Muscle layer of duodenum (tissue), 2 donors: Measurements from ENCODE around the gene EGLN1.

ENCODE experiments used
- H3K27ac ChIP-seq: one replicate; pipeline ENCODE4 v1.7.0; 2013; ENCODE audit warnings: mild to moderate bottlenecking, low read length
- H3K27me3 ChIP-seq: one replicate; pipeline ENCODE4 v1.7.0; 2013; ENCODE audit warnings: low read depth, mild to moderate bottlenecking, control low read depth, low read length
- H3K36me3 ChIP-seq, 2 donors: one replicate each; pipeline ENCODE4 v1.7.0; 2013; ENCODE audit warnings: low read length in 2 of 2, control low read depth in 1 of 2, mild to moderate bottlenecking in 1 of 2; ENCODE audit not compliant: insufficient read depth in 2 of 2, control insufficient read depth in 1 of 2
- H3K4me1 ChIP-seq, 2 donors: one replicate each; pipeline ENCODE4 v1.7.0; 2013; ENCODE audit warnings: low read length in 2 of 2, mild to moderate bottlenecking in 2 of 2, control low read depth in 1 of 2, moderate library complexity in 1 of 2; ENCODE audit not compliant: insufficient read depth in 2 of 2, control insufficient read depth in 1 of 2
- H3K4me3 ChIP-seq, 2 donors: one replicate each; pipeline ENCODE4 v1.7.0; 2013; ENCODE audit warnings: low read length in 2 of 2, low read depth in 1 of 2, mild to moderate bottlenecking in 1 of 2
- H3K9me3 ChIP-seq, 2 donors: one replicate each; pipeline ENCODE4 v1.7.0; 2013; ENCODE audit warnings: low read length in 2 of 2, control low read depth in 1 of 2, mild to moderate bottlenecking in 1 of 2; ENCODE audit not compliant: control insufficient read depth in 1 of 2
- donor health status: healthy.

Gene EGLN1

DNA sequence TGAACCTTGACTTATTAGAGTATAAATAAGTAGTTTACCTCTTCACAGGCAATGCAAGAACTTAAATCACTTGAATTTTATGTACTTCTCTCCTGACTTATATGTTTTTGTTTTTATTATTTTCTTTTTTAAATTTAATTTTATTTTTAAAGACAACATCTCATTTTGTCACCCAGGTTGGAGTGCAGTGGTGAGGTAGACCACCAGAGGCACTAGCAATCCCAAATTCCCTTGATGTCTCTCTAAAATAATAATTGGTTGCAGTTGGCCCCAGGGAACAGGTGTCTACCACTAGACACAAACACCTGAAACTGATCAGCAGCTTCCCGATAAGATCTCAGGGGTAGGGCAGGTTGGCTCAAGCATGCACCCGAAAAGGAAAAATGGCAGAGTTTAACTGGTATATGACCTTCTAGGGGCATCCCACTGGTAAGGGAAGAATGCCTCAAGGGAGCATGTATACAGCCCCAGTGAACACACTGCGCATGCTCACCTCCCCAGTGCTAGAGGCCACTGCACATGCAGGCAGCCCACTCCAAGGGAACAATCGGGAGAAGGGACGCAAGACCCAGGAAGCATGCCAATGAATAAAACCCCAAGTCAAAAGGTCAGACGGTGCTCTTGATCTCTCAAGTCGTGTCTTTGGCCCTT lies 99.1 kb downstream of the EGLN1 start:
- Histone ChIP-seq H3K36me3 (no peaks in the 10 kb centered on the region), H3K9me3 (no peaks in the 10 kb centered on the region), H3K4me3 (no peak overlapping the region), H3K27ac (no peak overlapping the region), H3K27me3 (no peaks in the 10 kb centered on the region), H3K4me1 (no peaks in the 10 kb centered on the region)

DNA sequence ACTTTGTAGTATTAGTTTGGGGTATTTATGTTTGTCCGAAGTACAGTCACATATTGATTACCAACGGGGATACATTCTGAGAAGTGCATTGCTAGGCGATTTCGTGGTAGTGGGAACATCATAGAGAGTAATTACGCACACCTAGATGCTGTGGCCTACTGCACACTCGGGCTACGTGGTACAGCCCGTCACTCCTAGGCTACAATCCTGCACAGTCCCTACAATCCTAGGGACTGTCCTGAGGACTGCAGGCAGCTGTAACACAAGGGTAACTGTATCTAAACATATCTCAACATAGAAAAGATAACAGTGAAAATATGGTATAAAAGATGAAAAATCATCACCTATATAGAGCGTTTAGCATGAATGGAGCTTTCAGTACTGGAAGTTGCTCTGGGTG lies 103.0 kb downstream of the EGLN1 start:
- no peak overlapping the region for H3K27ac ChIP-seq
- H3K36me3 ChIP-seq = no peaks in the 10 kb centered on the region
- no peaks in the 10 kb centered on the region for H3K4me1 ChIP-seq
- H3K4me3 ChIP-seq = no peak overlapping the region
- H3K9me3 ChIP-seq = no peaks in the 10 kb centered on the region
- no peaks in the 10 kb centered on the region for H3K27me3 ChIP-seq

DNA sequence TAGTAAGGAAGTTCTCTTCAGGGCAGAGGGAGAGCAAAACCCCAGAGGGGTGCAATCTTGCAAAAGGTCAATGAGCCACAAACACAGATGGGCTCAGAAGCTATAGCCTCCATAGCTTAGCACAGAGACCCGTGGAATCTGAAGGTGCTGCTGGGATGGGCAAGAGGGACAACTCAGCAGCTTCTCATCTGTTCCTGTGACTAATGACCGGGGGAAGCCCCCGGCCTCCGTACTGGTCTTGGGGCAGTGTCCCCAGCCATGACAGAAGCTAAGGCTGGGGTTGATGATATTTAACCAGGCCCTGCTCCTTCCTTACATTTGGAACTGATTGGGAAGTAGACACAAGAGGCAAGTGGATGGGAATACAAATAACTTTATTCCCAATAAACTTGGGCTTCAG lies 103.5 kb downstream of the EGLN1 start:
- no peak overlapping the region for H3K27ac ChIP-seq
- H3K4me3 ChIP-seq = no peak overlapping the region
- H3K9me3 ChIP-seq = no peaks in the 10 kb centered on the region
- no peaks in the 10 kb centered on the region for H3K4me1 ChIP-seq
- H3K36me3 ChIP-seq = no peaks in the 10 kb centered on the region
- no peaks in the 10 kb centered on the region for H3K27me3 ChIP-seq

DNA sequence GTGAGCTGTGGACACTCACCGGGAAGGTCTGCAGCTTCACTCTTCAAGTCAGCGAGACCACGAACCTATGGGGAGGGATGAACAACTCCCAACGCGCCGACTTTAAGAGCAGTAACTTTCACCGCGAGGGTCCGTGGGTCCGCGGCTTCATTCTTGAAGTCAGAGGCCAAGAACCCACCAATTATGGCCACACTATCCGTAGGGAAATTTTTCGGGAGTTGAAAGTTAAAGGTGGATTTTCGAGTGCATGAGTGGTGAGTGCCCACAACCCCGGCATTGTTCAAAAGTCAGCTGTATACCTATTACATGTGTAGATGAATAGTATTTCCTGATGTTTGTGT lies 104.1 kb downstream of the EGLN1 start:
- Histone ChIP-seq H3K9me3 (no peaks in the 10 kb centered on the region), H3K4me3 (no peak overlapping the region), H3K4me1 (no peaks in the 10 kb centered on the region), H3K27me3 (no peaks in the 10 kb centered on the region), H3K36me3 (no peaks in the 10 kb centered on the region), H3K27ac (no peak overlapping the region)

DNA sequence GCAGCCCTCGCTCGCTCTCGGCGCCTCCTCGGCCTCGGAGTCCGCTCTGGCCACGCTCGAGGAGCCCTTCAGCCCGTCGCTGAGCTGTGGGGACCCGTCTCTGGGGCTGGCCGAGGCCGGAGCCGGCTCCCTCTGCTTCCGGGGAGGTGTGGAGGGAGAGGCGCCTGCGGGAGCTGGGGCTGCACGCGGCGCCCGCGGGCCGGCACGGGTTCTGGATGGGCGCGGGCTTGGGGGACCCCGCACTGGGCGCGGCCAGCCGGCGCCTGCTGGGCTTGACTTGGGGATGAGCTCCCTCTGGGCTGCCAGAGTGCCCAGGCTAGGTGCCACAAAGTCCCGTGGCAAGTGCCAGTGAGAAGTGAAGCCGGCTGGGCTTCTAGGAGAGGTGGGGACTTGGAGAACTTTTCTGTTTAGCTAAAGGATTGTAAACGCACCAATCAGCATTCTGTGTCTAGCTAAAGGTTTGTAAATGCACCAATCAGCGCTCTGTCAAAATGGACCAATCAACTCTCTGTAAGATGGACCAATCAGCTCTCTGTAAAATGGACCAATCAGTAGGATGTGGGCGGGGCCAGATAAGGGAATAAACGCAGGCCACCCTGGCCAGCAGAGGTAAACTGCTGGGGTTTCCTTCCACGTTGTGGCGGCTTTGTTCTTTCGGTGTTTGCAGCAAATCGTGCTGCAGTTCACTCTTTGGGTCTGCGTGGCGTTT lies 104.6 kb downstream of the EGLN1 start:
- H3K4me3 ChIP-seq = no peak overlapping the region
- H3K36me3 ChIP-seq = no peaks in the 10 kb centered on the region
- no peak overlapping the region for H3K27ac ChIP-seq
- H3K4me1 ChIP-seq = no peaks in the 10 kb centered on the region
- H3K27me3 ChIP-seq = no peaks in the 10 kb centered on the region
- H3K9me3 ChIP-seq = no peaks in the 10 kb centered on the region

DNA sequence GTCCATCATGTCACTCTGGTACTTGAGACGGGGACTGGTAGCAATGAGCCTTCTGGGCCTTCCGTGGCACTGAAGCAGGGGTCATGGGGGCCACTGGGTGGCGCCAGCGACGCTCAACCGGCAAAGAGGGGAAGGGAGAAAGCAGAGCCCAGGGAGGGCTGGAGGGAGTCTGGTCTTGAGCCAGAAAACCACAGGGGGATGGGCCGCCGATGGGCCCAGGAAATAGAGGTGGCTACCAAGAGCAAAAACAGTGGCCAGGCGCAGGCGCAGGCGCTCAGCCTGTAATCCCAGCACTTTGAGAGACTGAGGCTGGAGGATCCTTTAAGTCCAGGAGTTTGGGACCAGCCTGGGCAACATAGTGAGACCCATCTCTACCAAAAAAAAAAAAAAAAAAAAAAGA lies 106.2 kb downstream of the EGLN1 start:
- H3K9me3 ChIP-seq = no peaks in the 10 kb centered on the region
- no peaks in the 10 kb centered on the region for H3K27me3 ChIP-seq
- H3K27ac ChIP-seq = no peak overlapping the region
- H3K4me3 ChIP-seq = no peak overlapping the region
- no peaks in the 10 kb centered on the region for H3K4me1 ChIP-seq
- H3K36me3 ChIP-seq = no peaks in the 10 kb centered on the region
